NCI-H187 (cell line): Measurements from ENCODE around the gene EDEM3.
"Not testable (repeated sequence)": the region's sequence is repeated elsewhere in the genome, so short reads cannot be mapped to it uniquely, and the experiment has no call there.

Experiments
- DNase-seq, 2 experiments: peaks; one replicate each; lab custom pipeline; 2025; lab: John Stamatoyannopoulos, UW

EDEM3 gene

GRCh38 chr1:184734980-184735379, 19.7 kb downstream of the EDEM3 start:
- no peak for DNase-seq

- DNase-seq = no peak
These were observed 29.8 kb downstream of the EDEM3 start for GRCh38 chr1:184724843-184725242.

- no peak for DNase-seq
These were observed 38.5 kb downstream of the EDEM3 start for GRCh38 chr1:184716158-184716557.

GRCh38 chr1:184709418-184709817, 45.2 kb downstream of the EDEM3 start:
- no peak for DNase-seq

- DNase-seq = no peak
These were observed 46.5 kb downstream of the EDEM3 start for GRCh38 chr1:184708084-184708676.

- DNase-seq = no peak
These were observed 49.4 kb downstream of the EDEM3 start for GRCh38 chr1:184705271-184705670.

- DNase-seq = no peak
These were observed 52.8 kb downstream of the EDEM3 start for GRCh38 chr1:184701816-184702215.

- no peak for DNase-seq
These were observed 55.7 kb downstream of the EDEM3 start for GRCh38 chr1:184698969-184699368.

GRCh38 chr1:184698016-184698415, 56.6 kb downstream of the EDEM3 start:
- no peak for DNase-seq

GRCh38 chr1:184696403-184696802, 58.3 kb downstream of the EDEM3 start:
- no peak for DNase-seq

- no peak for DNase-seq
These were observed 59.6 kb downstream of the EDEM3 start for GRCh38 chr1:184695023-184695422.

- DNase-seq = no peak
These were observed 61.6 kb downstream of the EDEM3 start for GRCh38 chr1:184693011-184693410.

- DNase-seq = no peak
These were observed 62.8 kb downstream of the EDEM3 start for GRCh38 chr1:184691719-184692324.

- DNase-seq = no peak
These were observed 68.1 kb downstream of the EDEM3 start for GRCh38 chr1:184686540-184686939.

- no peak for DNase-seq
These were observed 69.5 kb downstream of the EDEM3 start for GRCh38 chr1:184685116-184685515.

GRCh38 chr1:184684285-184685074, 70.2 kb downstream of the EDEM3 start:
- no peak for DNase-seq

GRCh38 chr1:184682956-184683355, 71.7 kb downstream of the EDEM3 start:
- DNase-seq = no peak

- DNase-seq = not testable (repeated sequence)
These were observed 73.9 kb downstream of the EDEM3 start for GRCh38 chr1:184680611-184681225.

GRCh38 chr1:184679472-184679871, 75.2 kb downstream of the EDEM3 start:
- DNase-seq = not testable (repeated sequence)

GRCh38 chr1:184677344-184677743, 77.3 kb downstream of the EDEM3 start:
- no peak for DNase-seq

- DNase-seq = no peak
These were observed 81.4 kb downstream of the EDEM3 start for GRCh38 chr1:184673305-184673704.

GRCh38 chr1:184672013-184672726, 82.5 kb downstream of the EDEM3 start:
- no peak for DNase-seq
